Fibroblast of the aortic adventitia (primary cell): ENCODE results near the gene SPTA1. TPM values are rescaled to one million over a fixed set of nuclear protein-coding genes. Genes with fewer than 3 reads are reported as not detected.

Experiments
- DNase-seq: peaks from one replicate; pipeline ENCODE4 v3.0.0-alpha.2; 2010; ENCODE audit warnings: low read depth
- H3K4me3 ChIP-seq: 2 replicates; pipeline ENCODE4 v1.5.1; 2011; ENCODE audit warnings: low read depth, mild to moderate bottlenecking, control low read depth, low read length, moderate library complexity
- CTCF ChIP-seq: IDR thresholded peaks from 2 replicates; pipeline ENCODE4 v1.5.1; 2011; ENCODE audit warnings: mild to moderate bottlenecking, low read length, control low read depth, inconsistent platforms; ENCODE audit not compliant: insufficient read depth
- total RNA-seq: library from RNA; depleted of rRNA; stranded (reverse); fragments of >200 nt; gene quantifications from 2 replicates; pipeline ENCODE4 v1.2.3, GENCODE V29; 2012; ENCODE audit warnings: low replicate concordance

Gene SPTA1
- 1.2 TPM in 1 of 2 replicates, not detected in the other for total RNA-seq

GRCh38 chr1:158686111-158687009, at the start of gene SPTA1:
Gene SPTA1 (minus strand): TSS chr1:158686715. CDS start chr1:158686517, 198 bp downstream.
- DNase-seq = peak; percentile 37
- H3K4me3 ChIP-seq = no peak within 1 kb of the TSS
- no peak for TF ChIP-seq CTCF

GRCh38 chr1:158735848-158736247, 49.3 kb upstream of the SPTA1 start:
- TF ChIP-seq CTCF = no peak
- no peak for DNase-seq
- H3K4me3 ChIP-seq = no peak overlapping the region

DNA sequence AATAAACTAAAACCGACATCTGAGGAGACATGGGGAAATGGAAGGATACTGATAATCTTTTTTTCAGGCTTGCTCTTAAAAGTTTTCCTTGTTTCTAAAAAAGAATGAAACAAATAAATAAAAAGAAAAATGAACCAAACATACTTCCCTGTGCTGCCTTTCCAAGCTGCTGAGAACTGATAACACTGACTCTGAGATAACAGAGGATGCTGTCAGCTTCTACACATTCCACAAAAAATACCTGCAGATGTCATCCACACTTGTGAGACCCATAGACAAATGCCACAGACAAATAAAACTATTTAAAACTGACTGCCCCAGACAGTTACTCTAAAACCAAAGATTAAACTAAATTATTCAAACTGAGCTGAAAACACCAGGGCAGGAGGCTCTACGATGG, 46.0 kb upstream of the SPTA1 start:
- DNase-seq = no peak
- no peak for TF ChIP-seq CTCF
- H3K4me3 ChIP-seq = no peak overlapping the region

GRCh38 chr1:158731707-158732106, 45.2 kb upstream of the SPTA1 start:
- no peak for DNase-seq
- H3K4me3 ChIP-seq = no peak overlapping the region
- no peak for TF ChIP-seq CTCF

- H3K4me3 ChIP-seq = no peak overlapping the region
- DNase-seq = no peak
- TF ChIP-seq CTCF = no peak
These were observed 43.9 kb upstream of the SPTA1 start for GRCh38 chr1:158730453-158730852.

DNA sequence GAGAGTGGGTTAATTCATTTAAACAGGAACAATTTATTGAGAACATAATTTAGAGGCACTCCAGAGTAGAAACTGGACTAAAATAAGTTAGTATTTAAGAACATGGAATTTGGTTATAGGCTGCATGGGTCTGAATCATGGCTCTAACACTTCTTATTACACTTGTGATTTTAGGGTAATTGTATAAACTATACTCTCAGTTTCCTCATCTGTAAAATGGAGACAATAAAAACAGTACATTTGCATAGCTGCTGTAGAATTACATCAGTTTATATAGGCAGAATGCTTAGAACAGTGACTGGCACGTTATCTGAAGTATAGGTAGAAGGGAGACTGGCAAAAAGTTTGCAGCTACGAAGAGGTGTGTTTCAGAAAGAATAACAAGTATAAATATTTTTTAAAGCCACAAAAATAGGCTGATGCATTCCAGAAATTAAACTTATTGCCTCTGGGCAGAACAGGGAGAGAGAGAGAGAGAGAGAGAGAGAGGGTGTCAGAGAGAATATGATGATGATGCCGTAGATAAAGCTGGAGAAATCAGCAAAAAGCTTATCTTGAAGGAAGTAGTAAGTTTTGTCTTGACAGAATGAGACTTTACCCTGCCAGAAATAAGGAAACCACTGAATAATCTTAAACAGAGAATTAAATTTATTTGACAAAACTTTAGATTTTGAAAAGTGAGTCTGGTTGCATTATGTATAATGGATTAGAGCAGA, 42.2 kb upstream of the SPTA1 start:
- DNase-seq = no peak
- no peak overlapping the region for H3K4me3 ChIP-seq
- no peak for TF ChIP-seq CTCF
